HEK293T (cell line): Measurements from ENCODE around the gene PRR15L.

Experiments
- ARNT ChIP-seq: fragments of 450-650 bp; IDR thresholded peaks from 2 replicates; pipeline ENCODE4 v1.6.1; 2017; ENCODE audit warnings: mild to moderate bottlenecking
- ELF4 ChIP-seq: fragments of 450-650 bp; IDR thresholded peaks from 2 replicates; pipeline ENCODE4 v1.6.1; 2017; ENCODE audit warnings: antibody characterized with exemption
- FOXA1 ChIP-seq: fragments of 450-650 bp; IDR thresholded peaks from 2 replicates; pipeline ENCODE4 v1.6.1; 2016; ENCODE audit warnings: mild to moderate bottlenecking
- FOXK2 ChIP-seq: fragments of 450-650 bp; IDR thresholded peaks from 2 replicates; pipeline ENCODE4 v1.6.1; 2016; ENCODE audit warnings: mild to moderate bottlenecking
- FOXM1 ChIP-seq: fragments of 450-650 bp; IDR thresholded peaks from 2 replicates; pipeline ENCODE4 v1.6.1; 2017; ENCODE audit warnings: mild to moderate bottlenecking, borderline replicate concordance
- LEF1 ChIP-seq: fragments of 450-650 bp; IDR thresholded peaks from 2 replicates; pipeline ENCODE4 v1.6.1; 2017; ENCODE audit warnings: mild to moderate bottlenecking, borderline replicate concordance
- NFRKB ChIP-seq: fragments of 450-650 bp; IDR thresholded peaks from 2 replicates; pipeline ENCODE4 v1.6.1; 2016; ENCODE audit warnings: mild to moderate bottlenecking, moderate library complexity
- TARDBP ChIP-seq: fragments of 450-650 bp; IDR thresholded peaks from 2 replicates; pipeline ENCODE4 v1.6.1; 2016

DNA sequence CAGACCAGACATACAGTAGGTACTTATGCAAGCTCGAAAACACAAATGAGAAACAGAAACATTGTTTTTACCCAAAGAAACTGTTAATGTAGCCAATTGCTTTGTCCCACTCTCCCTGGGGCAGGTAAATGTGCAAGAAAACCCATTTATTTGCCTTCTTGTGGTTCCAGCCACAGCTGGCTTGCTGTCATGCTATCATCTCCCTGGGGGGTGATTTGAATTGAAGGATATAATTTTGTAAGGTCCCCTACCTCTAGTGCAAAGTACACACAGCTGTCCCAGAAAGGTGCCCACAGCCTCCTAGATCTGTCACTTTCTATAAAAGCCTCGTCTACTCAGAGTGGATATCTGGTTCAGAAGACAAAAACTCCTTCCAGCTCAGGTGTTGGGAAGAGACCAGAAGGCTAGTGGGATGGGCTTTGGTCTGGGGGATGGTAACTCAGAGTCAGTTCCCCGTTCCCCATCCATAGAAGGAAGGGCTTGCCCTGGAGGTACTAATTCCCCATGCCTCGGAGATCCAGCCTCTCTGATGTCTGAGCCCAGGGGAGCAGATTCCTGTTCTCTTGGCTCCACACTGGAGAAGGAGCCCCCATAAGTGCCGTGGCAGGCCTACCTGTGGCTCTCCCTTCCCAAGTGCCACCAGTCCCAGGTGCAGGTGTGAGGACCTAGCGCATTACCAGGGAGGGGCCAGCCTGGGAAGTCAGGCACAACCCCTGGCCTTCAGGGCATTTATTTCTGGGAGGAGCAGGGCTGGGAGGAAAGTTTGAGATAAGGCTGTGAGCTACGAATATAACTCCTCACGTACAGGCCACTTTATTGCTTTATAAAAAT is 2.4 kb upstream of the PRR15L start:
- TF ChIP-seq FOXK2 (no peak), FOXM1 (no peak), TARDBP (no peak), ARNT (no peak), ELF4 (no peak), NFRKB (no peak), LEF1 (no peak), FOXA1 (no peak)
